ENCODE measurements around the gene MTRF1L.
"Not testable (repeated sequence)": the region's sequence is repeated elsewhere in the genome, so short reads cannot be mapped to it uniquely, and the experiment has no call there.

Gene MTRF1L

DNA sequence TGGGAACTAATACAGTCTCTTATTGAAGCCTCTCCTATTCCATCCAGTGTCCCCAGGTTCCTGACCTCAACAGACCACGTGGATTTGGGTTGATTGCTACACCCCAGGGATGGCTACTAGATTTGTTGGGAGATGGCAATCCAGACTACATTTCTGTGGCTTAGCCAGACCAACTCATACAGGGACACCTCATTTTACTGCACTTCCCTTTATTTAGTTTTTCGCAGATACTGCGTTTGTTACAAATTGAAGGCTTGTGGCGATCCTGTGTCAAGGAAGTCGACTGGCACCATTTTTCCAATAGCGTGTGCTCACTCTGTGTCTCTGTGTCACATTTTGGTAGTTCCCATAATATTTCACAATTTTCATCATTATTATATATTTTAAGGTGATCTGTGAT, 10.3 kb upstream of the MTRF1L start:
- DNase-seq (ENCODE audit: extremely low spot score, insufficient read length, low read depth) (no peak), FAIRE-seq (no peak)

DNA sequence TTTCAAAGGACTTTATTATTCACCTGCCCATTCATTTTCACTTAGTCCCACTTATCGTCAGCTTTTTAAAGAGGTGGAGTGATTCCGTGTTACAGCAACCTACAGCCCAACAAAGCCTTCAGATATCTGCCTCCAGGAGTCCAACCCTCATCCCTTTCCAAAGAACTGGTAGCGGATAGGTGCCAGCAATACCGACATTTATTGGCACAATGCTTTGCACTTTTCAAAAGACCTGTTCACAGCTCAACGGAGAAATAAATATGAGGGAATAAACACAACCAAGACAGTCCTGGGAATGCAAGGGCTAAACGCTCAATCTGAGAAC, 819 bp upstream of the MTRF1L start:
- DNase-seq (ENCODE audit: extremely low spot score, insufficient read length, low read depth) (no peak), FAIRE-seq (peak; percentile 50)

DNA sequence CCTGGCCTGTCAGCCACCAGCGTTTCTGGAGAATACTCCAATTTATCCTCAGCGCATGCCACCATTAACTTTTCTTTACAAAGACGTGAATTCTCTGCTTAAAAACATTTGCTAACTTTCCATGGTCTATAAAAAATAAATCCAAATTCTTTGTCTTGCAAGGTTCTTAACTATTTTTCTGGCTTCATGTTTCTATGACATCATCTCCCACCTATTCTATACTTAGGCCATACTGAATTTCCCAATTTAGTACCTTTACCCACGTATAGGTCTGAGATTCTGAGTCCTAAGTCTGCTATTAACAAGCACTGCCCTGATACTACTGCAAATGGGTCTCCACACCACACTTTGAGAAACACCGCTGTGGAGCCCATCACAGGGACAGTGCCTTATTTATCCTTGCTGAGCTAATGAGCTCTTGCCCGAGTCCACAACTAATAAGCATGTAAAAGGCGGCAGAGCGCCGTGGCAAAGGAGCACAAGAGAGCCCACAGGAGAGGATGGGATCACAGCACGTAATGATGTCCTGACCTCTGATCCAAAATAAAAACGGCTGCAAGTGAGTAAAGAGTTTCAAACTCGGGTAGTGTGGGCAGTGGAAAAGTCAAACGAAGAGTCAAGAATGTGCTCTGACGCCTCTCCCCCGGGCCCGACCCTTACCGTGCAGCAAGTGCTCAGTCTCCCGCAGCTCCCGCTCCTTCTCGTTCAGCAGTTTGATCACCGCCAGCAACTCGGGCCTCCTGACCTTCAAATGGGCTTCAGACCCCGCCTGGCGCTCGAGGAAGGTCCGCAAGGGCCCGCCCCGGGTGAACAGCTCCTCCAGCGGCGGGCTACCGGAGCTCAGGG, 519 bp downstream of the MTRF1L start:
- FAIRE-seq (peak; percentile 5), DNase-seq (ENCODE audit: extremely low spot score, insufficient read length, low read depth) (no peak)

DNA sequence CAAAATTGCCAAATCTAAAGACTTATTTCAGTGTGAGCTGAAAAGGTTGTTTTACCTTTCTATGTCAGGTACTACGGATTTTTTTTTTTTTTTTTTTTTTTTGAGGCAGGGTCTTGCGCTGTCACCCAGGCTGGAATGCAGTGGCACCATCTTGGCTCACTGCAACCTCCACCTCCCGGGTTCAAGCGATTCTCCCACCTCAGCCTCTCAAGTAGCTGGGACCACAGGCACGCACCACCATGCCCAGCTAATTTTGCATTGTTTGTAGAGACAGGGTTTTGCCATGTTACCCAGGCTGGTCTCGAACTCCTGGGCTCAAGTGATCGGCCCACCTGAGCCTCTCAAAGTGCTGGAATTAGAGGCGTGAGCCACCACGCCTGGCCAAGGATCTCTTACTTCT, 1.7 kb downstream of the MTRF1L start:
- DNase-seq (ENCODE audit: extremely low spot score, insufficient read length, low read depth); FAIRE-seq: not testable (repeated sequence)

DNA sequence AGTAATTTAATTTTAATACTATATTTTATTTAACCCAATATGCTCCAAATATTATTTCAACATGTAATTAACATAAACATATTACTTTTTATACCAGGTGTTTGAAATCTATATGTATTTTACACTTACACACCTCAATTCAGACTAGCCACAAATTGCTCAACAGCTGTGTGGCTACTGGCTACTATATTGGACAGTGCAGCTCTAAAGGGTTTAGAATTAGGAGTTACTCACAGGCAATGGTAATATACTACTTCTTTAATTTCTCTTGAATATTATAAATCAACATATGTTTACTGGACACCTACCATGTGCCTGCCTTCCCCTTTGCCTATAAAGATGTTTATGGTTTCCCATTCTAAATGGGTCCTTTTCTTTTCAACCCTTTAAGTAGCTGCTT, 2.3 kb downstream of the MTRF1L start:
- DNase-seq (ENCODE audit: extremely low spot score, insufficient read length, low read depth), result no peak
- no peak for FAIRE-seq

DNA sequence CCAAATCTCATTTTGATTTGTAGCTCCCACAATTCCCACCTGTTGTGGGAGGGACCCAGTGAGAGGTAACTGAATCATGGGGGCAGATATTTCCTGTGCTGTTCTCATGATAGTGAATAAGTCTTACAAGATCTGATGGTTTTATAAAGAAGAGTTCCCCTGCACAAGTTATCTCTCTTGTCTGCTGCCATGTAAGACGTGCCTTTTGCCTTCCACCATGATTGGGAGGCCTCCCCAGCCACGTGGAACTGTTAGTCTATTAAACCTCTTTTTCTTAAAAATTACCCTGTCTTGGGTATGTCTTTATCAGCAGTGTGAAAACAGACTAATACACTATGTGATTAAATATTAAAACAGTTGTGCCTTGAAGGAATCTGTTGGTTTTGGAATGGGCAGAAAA, 3.0 kb downstream of the MTRF1L start:
- not testable (repeated sequence) for FAIRE-seq

DNA sequence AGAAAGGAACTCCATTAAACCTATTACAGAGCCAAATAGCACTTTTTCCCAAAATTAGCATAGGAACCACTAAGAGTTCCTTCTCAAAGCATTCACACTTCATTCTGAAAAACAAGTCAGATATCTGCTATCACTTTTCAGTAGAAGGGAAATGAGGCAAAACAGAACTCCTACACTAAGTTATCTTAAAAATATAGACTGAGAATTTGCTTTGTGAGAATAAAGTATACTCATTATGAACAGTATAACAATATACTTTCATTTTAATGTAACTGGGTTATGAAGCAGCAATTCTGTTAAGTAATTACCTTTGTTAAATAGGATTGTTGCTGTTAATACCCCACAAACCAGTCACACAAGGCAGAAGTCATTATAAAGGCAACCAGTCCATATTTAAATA, 8.7 kb downstream of the MTRF1L start:
- FAIRE-seq, result no peak
- no peak for DNase-seq (ENCODE audit: extremely low spot score, insufficient read length, low read depth)

More for the DNA sequence above, 3.0 kb downstream of the MTRF1L start:
- DNase-seq (ENCODE audit: extremely low spot score, insufficient read length, low read depth), result not testable (repeated sequence)

DNA sequence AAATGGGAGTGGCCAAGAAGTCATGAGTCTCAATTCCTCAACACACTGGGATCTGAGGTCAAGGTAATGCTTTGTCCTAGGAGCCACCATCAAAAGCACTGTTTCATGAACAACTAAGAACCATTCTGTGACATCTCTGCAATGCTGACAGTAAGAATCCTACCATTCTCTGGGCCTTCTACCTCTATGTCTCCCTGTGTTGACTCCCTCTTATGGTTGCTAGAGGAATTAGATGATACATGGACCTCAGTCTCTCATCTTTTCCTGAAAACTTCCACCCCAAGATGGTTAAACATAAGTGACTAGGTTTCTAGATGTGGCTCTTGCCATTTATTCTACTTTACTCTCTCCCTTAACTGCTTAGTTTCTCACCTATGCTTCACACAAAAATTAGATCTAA, 9.1 kb downstream of the MTRF1L start:
- peak; percentile 60 for FAIRE-seq

DNA sequence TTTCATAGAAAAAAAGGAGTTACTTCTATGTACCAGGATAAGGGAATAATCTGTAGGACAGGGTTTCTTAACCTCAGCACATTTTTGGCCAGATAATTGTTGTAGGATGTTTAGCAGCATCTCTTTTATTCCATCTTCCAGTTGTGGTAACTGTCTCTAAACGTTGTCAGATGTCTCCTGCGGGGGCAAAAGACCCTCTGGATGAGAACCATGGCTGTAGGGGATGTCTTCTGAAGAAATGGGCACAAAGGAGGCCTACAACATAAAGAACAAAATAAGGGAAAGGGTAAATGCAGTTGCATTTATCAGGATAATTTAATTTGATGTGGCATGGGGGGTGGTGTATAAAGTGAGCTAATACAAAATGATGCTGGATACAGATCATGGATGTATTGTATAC, 15.5 kb downstream of the MTRF1L start:
- no peak for DNase-seq (ENCODE audit: extremely low spot score, insufficient read length, low read depth)
- FAIRE-seq, result no peak

More for the DNA sequence above, 9.1 kb downstream of the MTRF1L start:
- DNase-seq (ENCODE audit: extremely low spot score, insufficient read length, low read depth), result no peak

DNA sequence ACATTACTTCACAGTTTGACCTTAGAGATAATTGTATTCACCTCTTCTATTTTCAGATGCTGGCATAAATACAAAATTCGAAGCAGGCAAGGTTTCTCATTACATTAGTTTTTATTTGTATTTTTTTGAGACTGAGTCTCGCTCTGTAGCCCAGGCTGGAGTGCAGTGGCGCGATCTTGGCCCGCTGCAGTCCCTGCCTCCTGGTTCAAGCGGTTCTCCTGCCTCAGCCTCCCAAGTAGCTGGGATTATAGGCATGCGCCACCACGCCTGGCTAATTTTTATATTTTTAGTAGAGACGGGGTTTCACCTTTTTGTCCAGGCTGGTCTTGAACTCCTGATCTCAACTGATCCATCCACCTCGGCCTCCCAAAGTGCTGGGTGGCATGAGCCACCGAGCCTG, 17.2 kb downstream of the MTRF1L start:
- not testable (repeated sequence) for DNase-seq (ENCODE audit: extremely low spot score, insufficient read length, low read depth); FAIRE-seq

DNA sequence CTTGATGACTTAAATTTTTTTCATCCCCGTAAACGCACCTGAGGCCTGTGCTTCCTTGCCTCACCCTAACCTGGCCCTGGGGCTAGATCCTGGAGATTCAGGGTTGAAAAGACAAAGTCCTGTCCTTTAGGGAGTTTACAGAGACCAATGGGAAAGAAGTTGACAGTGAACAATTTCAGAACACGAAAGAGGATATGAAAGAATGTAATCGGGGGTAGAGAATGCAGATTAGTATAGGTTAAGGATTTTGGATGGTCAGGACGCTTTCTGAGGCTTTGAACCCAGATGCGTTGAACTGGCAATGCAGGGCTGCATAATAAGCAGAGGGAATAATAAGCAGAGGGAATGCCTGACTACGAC, 18.0 kb downstream of the MTRF1L start:
- DNase-seq (ENCODE audit: extremely low spot score, insufficient read length, low read depth) (no peak), FAIRE-seq (no peak)

DNA sequence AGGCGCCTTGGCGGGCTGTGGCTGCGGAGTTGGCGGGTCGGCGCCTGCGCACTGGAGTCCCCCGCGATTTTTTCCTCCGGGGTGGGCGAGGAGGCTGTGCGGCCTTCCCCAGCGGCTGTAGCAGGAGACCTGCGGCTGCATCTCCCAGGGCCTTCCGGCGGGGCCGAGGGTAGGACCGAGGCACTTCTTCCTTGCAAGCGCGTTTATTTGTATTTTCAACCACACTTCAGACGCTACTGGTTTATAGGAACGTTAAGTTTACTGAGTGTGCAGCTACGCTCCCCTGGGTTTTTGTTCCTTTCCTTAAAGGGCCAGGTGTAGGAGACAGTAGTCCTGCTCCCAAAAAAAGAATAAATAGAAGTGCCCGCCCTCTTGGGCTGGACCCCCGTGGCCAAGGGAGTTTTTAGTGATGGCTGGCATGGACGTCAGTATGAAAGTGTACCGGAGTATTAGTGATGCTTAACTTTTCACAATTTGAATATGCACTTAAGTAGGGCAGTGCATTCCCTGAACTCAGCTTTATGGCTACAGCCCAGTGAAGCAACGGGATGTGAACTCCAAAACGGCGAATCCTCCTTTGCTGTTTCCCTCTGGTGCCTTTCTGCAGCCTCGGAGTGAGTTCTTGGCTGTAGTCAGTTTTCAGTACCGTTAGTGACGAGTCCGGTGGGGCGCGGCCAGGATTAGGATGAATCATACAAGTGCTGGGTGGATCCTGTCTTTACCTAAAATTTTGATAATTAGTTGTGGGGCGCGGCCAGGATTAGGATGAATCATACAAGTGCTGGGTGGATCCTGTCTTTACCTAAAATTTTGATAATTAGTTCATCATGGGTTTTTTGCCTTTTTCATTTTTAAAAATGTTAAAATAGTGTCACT, 18.6 kb downstream of the MTRF1L start:
- no peak for FAIRE-seq

DNA sequence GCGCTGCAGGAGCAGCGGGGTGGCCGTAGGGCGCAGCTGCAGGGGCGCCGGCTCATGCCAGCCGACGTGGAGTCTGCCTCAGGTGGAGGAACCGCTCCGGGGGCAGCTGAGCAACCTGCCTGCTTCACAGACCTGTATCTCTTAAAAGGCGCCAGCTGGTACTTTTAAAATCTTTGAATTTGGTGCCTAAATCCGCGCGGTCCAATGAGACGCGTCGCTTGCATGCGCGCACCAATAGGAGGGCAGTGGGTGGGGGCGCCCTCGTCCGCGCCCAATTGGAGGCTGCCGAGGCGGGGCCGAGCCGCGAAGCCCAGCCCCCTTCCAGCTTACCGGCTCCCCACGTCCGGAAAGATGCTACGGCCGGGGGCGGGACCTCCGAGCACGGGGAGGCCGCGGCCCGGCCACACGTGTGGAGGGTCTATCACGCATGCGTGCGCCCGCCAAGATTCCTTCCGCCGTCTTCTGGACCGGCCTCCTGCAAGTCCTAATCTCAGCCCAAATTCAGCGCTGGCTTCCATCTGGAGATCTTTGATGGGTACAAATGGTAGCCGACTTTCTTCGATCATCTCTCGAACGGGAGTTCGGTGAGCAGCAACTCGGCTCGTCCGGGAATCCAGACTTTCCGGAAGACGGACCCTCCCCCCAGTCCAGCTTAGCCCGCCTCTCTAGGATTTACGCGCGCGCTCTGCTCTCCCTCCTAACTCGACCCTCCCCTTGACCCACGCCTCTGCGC, 19.4 kb downstream of the MTRF1L start, which contains the start of gene FBXO5:
Gene FBXO5, minus strand, starts transcription at position 138 of the 733 bp plus-strand sequence. Its CDS starts 82 bp downstream, at position 56.
- DNase-seq (ENCODE audit: extremely low spot score, insufficient read length, low read depth) (peak; percentile 81), FAIRE-seq (peak; percentile 96)

More for the DNA sequence above, 18.6 kb downstream of the MTRF1L start:
- peak; percentile 88 for DNase-seq (ENCODE audit: extremely low spot score, insufficient read length, low read depth)

DNA sequence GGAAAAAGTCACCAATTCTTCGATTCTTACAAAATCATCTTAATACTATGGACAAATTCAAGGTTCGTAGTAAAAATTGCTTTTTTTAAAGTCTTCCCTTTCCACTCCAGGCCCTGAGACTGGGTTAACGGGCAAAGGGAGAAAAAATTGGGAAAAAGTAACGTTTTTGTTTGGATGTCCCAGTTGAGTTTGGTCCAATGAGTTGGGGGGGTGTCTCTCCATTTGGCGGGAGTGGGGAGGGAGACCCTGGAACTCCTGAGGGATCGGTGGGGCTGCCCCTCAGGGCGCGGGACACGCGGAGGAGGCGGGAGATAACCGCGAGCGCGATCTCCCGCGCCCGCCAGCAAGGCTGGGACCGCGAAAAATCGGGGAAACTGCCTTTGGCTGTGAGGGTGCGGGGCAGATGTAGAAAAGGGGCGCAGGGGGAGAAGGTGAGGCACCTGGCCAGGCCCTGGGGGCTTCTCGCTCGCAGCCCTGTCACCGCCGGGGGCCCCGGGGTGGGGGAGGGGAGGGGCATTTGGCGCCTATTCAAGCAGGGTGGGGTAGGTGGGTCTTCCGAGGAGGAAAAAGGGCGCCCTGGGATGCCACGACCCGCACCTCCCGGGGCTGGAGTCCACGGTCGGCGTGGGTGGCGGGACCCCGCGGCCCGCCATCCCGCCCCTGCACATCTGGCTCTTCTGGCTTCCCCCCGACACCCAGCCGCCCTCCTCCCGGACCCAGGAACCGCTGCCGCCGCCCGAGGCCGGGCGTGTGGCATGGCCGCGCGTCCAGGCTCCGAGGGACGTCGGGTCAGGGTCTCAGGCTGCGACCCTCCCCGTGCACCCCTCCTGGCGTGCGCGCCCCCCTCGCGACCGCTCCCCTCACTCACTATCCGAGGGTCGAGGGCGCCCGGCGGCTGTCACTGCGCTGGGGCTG, 20.3 kb downstream of the MTRF1L start:
- FAIRE-seq (no peak), DNase-seq (ENCODE audit: extremely low spot score, insufficient read length, low read depth) (no peak)

DNA sequence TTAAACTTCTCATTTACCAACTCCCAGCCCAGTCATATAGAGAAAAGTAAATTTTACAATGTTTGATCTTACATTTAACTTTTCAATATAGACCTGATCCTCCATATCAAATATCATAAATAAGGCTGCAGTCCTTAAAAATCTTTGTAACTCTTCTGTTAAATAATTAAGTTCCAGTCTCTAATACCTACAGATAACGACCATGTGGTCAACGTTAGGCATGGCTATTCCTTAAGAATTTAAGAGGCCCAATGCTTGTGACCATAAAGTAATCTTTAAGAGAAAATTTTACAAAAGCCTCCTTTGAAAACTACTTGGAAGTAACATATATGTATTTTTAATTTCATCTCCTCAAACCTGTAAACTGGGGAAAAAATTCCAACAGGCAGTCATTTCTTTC, 21.3 kb downstream of the MTRF1L start:
- no peak for DNase-seq (ENCODE audit: extremely low spot score, insufficient read length, low read depth)

DNA sequence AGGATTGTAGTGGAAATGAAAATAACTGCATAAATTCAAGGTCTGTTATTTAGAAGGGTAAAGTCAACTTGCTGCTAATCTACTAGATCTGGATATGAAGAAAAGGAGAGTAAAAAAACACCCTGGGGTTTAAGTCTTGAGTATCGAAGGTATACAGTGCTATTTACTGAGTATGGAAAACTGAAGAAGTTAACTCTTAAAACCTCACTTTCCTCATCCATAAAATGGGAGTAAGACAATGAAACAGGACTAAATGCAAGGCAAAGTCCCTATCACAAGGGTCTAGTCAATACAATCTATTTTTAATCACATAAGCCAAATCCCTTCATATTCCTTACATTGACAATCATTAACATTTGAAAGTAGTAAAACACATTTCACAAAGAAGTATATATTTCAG, 21.9 kb downstream of the MTRF1L start:
- DNase-seq (ENCODE audit: extremely low spot score, insufficient read length, low read depth) (no peak), FAIRE-seq (no peak)

More for the DNA sequence above, 21.3 kb downstream of the MTRF1L start:
- no peak for FAIRE-seq

DNA sequence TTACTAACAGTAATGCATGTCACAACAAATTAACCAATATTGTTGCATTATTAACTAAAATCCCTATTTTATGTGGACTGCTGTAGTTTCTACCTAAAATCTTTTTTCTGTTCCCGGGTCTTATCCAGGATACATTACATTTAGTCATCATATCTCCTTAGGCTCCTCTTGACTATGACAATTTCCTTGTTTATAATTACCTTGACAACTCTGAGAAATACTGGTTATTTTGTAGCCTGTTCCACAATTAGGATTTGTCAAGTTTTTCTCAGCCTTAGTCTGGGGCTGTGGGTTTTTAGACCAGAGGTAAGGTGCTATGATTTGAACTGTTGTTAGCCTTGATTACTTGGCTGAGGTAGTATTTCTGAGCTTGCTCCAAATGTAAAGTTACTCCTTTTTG, 23.4 kb downstream of the MTRF1L start:
- FAIRE-seq, result no peak

DNA sequence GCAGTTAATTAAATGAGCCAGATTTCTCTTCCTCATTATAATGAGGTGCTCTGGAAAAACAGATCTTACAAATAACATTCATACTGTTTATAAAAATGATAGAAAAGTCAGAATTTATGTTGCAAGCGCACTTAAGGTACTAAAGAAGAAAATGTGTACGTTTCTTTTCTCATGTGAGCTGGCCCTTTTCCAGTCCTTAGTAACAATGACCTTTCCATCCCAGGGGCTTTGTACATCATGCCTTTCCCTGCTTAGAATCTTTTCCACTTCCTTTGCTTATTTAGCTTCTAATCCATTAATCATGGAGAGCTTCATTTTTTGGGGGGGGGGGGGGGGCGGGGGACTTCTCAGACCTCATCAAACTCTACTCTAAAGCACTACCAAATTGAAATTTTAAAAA, 24.5 kb downstream of the MTRF1L start:
- DNase-seq (ENCODE audit: extremely low spot score, insufficient read length, low read depth) (no peak), FAIRE-seq (no peak)

More for the DNA sequence above, 23.4 kb downstream of the MTRF1L start:
- DNase-seq (ENCODE audit: extremely low spot score, insufficient read length, low read depth), result no peak

DNA sequence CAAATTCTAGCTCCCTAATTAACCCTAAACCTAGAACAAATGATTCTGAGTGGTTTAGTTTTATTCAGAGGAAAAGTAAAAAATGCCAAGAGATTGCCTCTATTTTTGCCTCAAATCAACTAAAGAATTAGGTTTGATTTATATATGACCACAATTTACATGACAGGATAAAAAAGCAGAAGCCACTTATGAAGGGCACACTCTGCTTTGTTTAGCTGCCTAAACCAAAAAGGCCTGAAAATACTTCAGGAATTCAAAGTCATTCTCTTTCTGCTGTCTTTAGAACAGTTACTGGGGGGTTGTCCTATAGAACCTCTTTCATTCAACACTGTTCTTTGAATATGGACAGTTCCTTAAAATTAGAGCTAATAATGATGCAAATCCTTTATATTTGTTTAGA, 25.0 kb downstream of the MTRF1L start:
- no peak for DNase-seq (ENCODE audit: extremely low spot score, insufficient read length, low read depth)

More for the DNA sequence above, 25.0 kb downstream of the MTRF1L start:
- FAIRE-seq, result no peak
